HCT116 (cell line): ENCODE results near the gene KHDRBS1. TPM values are rescaled to one million over a fixed set of nuclear protein-coding genes. Genes with fewer than 3 reads are reported as not detected.
A peak's percentile ranks its signal among the peaks of the same experiment; 100 is the strongest.

Experiments used
- ATAC-seq: fragments of 200-7000 bp; cut with Tn5 transposase; 2 replicates; pipeline ENCODE4 v1.9.1; 2020; ENCODE audit warnings: mild to moderate bottlenecking, moderate library complexity
- BruUV-seq: library from RNA; stranded (reverse); fragments of 400-500 nt; replicated peaks from 2 replicates; lab custom pipeline; 2021; lab: Mats Ljungman, UMichigan
- CTCF ChIA-PET: fragments of 300-600 bp; sonication (Branson Sonifier 250); formaldehyde crosslinking; loops from one replicate; lab custom pipeline; 2021; ENCODE audit warnings: antibody characterized with exemption; lab: Charles Lee
- POLR2A ChIA-PET: fragments of 300-600, 350-600 bp; sonication (Branson Sonifier 250); formaldehyde crosslinking; loops from one replicate; lab custom pipeline; 2021; ENCODE audit warnings: antibody characterized with exemption; lab: Charles Lee
- RAD21 ChIA-PET, 2 experiments: fragments of 300-600 bp; sonication (Branson Sonifier 250); formaldehyde crosslinking; loops; one replicate each; lab custom pipeline; 2023; ENCODE audit warnings: low total read pairs in 2 of 2; ENCODE audit not compliant: uncharacterized antibody in 2 of 2, unreplicated experiment in 2 of 2, low non-redundant PET in 1 of 2; lab: Charles Lee
- DNase-seq: peaks from one replicate; pipeline ENCODE4 v3.0.0-alpha.2; 2010; ENCODE audit warnings: low read depth, low spot score
- H2AFZ ChIP-seq: fragments of 200-600 bp; shearing (Covaris generic), sonication (generic); 2 replicates; pipeline ENCODE4 v1.6.1; 2017; ENCODE audit warnings: low read depth, mixed run types, mixed read lengths, antibody characterized with exemption, low read length; ENCODE audit not compliant: poor library complexity, severe bottlenecking
- H3K27ac ChIP-seq: 2 replicates; pipeline ENCODE4 v1.5.1; 2012; ENCODE audit warnings: low read depth, low read length
- H3K27me3 ChIP-seq: fragments of 200-600 bp; sonication (generic); 2 replicates; pipeline ENCODE4 v1.6.1; 2016; ENCODE audit warnings: mixed run types, low read length, mixed read lengths; ENCODE audit not compliant: insufficient read depth
- H3K36me3 ChIP-seq, 2 experiments: fragments of 200-500 bp in 1 of 2; fragments of 200-600 bp in 1 of 2; sonication (Bioruptor generic) in 1 of 2; sonication (generic) in 1 of 2; 2 replicates each; pipeline versions ENCODE4 v1.5.1 to v1.6.1; 2014 to 2016; ENCODE audit warnings: low read length in 2 of 2, inconsistent platforms in 1 of 2, mixed read lengths in 1 of 2, mixed run types in 1 of 2; ENCODE audit not compliant: insufficient read depth in 2 of 2, control insufficient read depth in 1 of 2
- H3K4me1 ChIP-seq, 2 experiments: fragments of 200-600 bp in 1 of 2; sonication (generic) in 1 of 2; 2 replicates each; pipeline versions ENCODE4 v1.5.1 to v1.6.1; 2012 to 2017; ENCODE audit warnings: low read length in 2 of 2, inconsistent platforms in 1 of 2, mild to moderate bottlenecking in 1 of 2, mixed read lengths in 1 of 2, mixed run types in 1 of 2, moderate library complexity in 1 of 2; ENCODE audit not compliant: insufficient read depth in 2 of 2, control insufficient read depth in 1 of 2
- H3K4me2 ChIP-seq: fragments of 200-600 bp; sonication (generic); 2 replicates; pipeline ENCODE4 v1.6.1; 2017; ENCODE audit warnings: mixed run types, low read length, mixed read lengths
- H3K4me3 ChIP-seq, 2 experiments: fragments of 200-600 bp in 1 of 2; sonication (generic) in 1 of 2; replicated peaks in 1 of 2; 2 replicates each; pipeline ENCODE4 v1.5.1; 2011 to 2016; ENCODE audit warnings: low read length in 2 of 2, control low read depth in 1 of 2, low read depth in 1 of 2, mild to moderate bottlenecking in 1 of 2, mixed read lengths in 1 of 2, mixed run types in 1 of 2
- H3K79me2 ChIP-seq: fragments of 200-600 bp; sonication (generic); 2 replicates; pipeline ENCODE4 v1.6.1; 2017; ENCODE audit warnings: mild to moderate bottlenecking, mixed run types, low read length, moderate library complexity, mixed read lengths; ENCODE audit not compliant: insufficient read depth
- H3K9ac ChIP-seq: fragments of 200-600 bp; sonication (generic); 2 replicates; pipeline ENCODE4 v1.6.1; 2016; ENCODE audit warnings: low read length, mixed read lengths
- H3K9me2 ChIP-seq: fragments of 200-600 bp; sonication (generic), shearing (Covaris generic); 2 replicates; pipeline ENCODE4 v1.6.1; 2017; ENCODE audit warnings: mixed run types, mild to moderate bottlenecking, moderate library complexity; ENCODE audit not compliant: insufficient read depth
- H3K9me3 ChIP-seq, 2 experiments: fragments of 200-500 bp in 1 of 2; fragments of 200-600 bp in 1 of 2; sonication (Bioruptor generic) in 1 of 2; sonication (generic) in 1 of 2; 2 replicates each; pipeline ENCODE4 v1.6.1; 2014 to 2017; ENCODE audit warnings: low read length in 2 of 2, mixed read lengths in 2 of 2, inconsistent platforms in 1 of 2, low read depth in 1 of 2, mild to moderate bottlenecking in 1 of 2, mixed run types in 1 of 2, moderate library complexity in 1 of 2; ENCODE audit not compliant: control insufficient read depth in 1 of 2, insufficient read depth in 1 of 2
- H4K20me1 ChIP-seq: fragments of 200-600 bp; sonication (generic), shearing (Covaris generic); 2 replicates; pipeline ENCODE4 v1.6.1; 2017; ENCODE audit warnings: mixed run types, mild to moderate bottlenecking, moderate library complexity; ENCODE audit not compliant: insufficient read depth
- ATF3 ChIP-seq: IDR thresholded peaks from 2 replicates; pipeline ENCODE4 v1.6.1; 2012
- CBX3 ChIP-seq: IDR thresholded peaks from 2 replicates; pipeline ENCODE4 v1.6.1; 2012; ENCODE audit warnings: low read depth
- CTCF ChIP-seq, 3 experiments: fragments of 200-600 bp in 1 of 3; sonication (generic) in 1 of 3; IDR thresholded peaks in 2 of 3; conservative IDR thresholded peaks in 1 of 3; 2 replicates each; pipeline ENCODE4 v1.5.1; 2012 to 2017; ENCODE audit warnings: low read depth in 2 of 3, low read length in 2 of 3, antibody characterized with exemption in 1 of 3, borderline replicate concordance in 1 of 3, control low read depth in 1 of 3, mild to moderate bottlenecking in 1 of 3, mixed read lengths in 1 of 3, mixed run types in 1 of 3, moderate library complexity in 1 of 3; ENCODE audit not compliant: insufficient read depth in 1 of 3
- ELF1 ChIP-seq: IDR thresholded peaks from 2 replicates; pipeline ENCODE4 v1.6.1; 2012; ENCODE audit warnings: low read depth, borderline replicate concordance
- EZH2 ChIP-seq: fragments of 200-600 bp; sonication (generic); IDR thresholded peaks from 2 replicates; pipeline ENCODE4 v1.6.1; 2017; ENCODE audit warnings: antibody characterized with exemption, mixed run types
- EZH2phosphoT487 ChIP-seq: fragments of 200-600 bp; IDR thresholded peaks from 2 replicates; pipeline ENCODE4 v1.6.1; 2018; ENCODE audit warnings: antibody characterized with exemption, borderline replicate concordance
- FOSL1 ChIP-seq: IDR thresholded peaks from 2 replicates; pipeline ENCODE4 v1.6.1; 2012; ENCODE audit warnings: low read depth
- JUND ChIP-seq: IDR thresholded peaks from 2 replicates; pipeline ENCODE4 v1.6.1; 2012
- MAX ChIP-seq: IDR thresholded peaks from 2 replicates; pipeline ENCODE4 v1.6.1; 2012
- POLR2A ChIP-seq: IDR thresholded peaks from 2 replicates; pipeline ENCODE4 v1.7.0; 2011; ENCODE audit warnings: borderline replicate concordance; ENCODE audit not compliant: insufficient read depth, insufficient read length; ENCODE audit errors: extremely low read depth
- POLR2AphosphoS5 ChIP-seq: IDR thresholded peaks from 2 replicates; pipeline ENCODE4 v1.6.1; 2011; ENCODE audit warnings: mild to moderate bottlenecking, low read depth, low read length, moderate library complexity
- RAD21 ChIP-seq: IDR thresholded peaks from 2 replicates; pipeline ENCODE4 v1.6.1; 2012; ENCODE audit warnings: low read depth, mild to moderate bottlenecking
- REST ChIP-seq: IDR thresholded peaks from 2 replicates; pipeline ENCODE4 v1.6.1; 2012; ENCODE audit warnings: low read depth
- SIN3A ChIP-seq: IDR thresholded peaks from 2 replicates; pipeline ENCODE4 v1.6.1; 2012; ENCODE audit warnings: low read depth
- SRF ChIP-seq: IDR thresholded peaks from 2 replicates; pipeline ENCODE4 v1.6.1; 2012; ENCODE audit warnings: low read depth
- TCF7L2 ChIP-seq: IDR thresholded peaks from 2 replicates; pipeline ENCODE4 v1.7.0; 2011; ENCODE audit warnings: borderline replicate concordance, inconsistent platforms; ENCODE audit not compliant: insufficient read depth, insufficient read length; ENCODE audit errors: extremely low read depth
- YY1 ChIP-seq: IDR thresholded peaks from 2 replicates; pipeline ENCODE4 v1.6.1; 2011; ENCODE audit warnings: low read length, low read depth, moderate library complexity, mild to moderate bottlenecking; ENCODE audit not compliant: insufficient replicate concordance; ENCODE audit errors: extremely low read depth
- ZBTB33 ChIP-seq: IDR thresholded peaks from 2 replicates; pipeline ENCODE4 v1.6.1; 2011; ENCODE audit warnings: mild to moderate bottlenecking, low read length, moderate library complexity; ENCODE audit not compliant: insufficient replicate concordance; ENCODE audit errors: extremely low read depth
- ZFX ChIP-seq: fragments of 450-650 bp; IDR thresholded peaks from 2 replicates; pipeline ENCODE4 v1.6.1; 2017
- ZNF274 ChIP-seq: fragments of 200-500 bp; sonication (Bioruptor generic); IDR thresholded peaks from 2 replicates; pipeline ENCODE4 v1.6.1; 2014; ENCODE audit warnings: mild to moderate bottlenecking, low read depth, low read length, inconsistent platforms
- intact Hi-C: fragments of 100-400 bp; cut with micrococcal nuclease; formaldehyde crosslinking; loops from 2 replicates; pipeline ENCODE4 v1.10.0; 2022
- total RNA-seq: library from RNA; stranded (reverse); gene quantifications from one replicate; pipeline ENCODE4 v1.2.1, GENCODE V29; 2021; ENCODE audit not compliant: unreplicated experiment

KHDRBS1 gene
- total RNA-seq, 1 experiment from 2014 or later: 215 TPM

GRCh38 chr1:32063261-32063681 is 49.6 kb downstream of the KHDRBS1 start:
- POLR2A ChIA-PET: interaction anchor here (0.7 to 2.5 kb wide), 3 partner anchors 50 to 116 kb away, joined by 3 to 8 read pairs (median 4); partner anchors contain the start of genes KHDRBS1 and TXLNA
- peak; percentile 61 for ATAC-seq
- TF ChIP-seq ZBTB33 (no peak), JUND (no peak), SRF (no peak), RAD21 (peak; percentile 86), ZFX (no peak), POLR2A (no peak), EZH2 (no peak), FOSL1 (no peak), EZH2phosphoT487 (no peak), CTCF (IDR thresholded peaks at IDR 0.05 in 2 of 3, conservative IDR thresholded peaks at IDR 0.05 in 1 of 3; ENCODE audit: borderline replicate concordance in 1 of 3, insufficient read depth in 1 of 3, low read depth in 2 of 3, low read length in 2 of 3) (peak; percentile 41 to 65 (median 59); a peak in 5 of 6 replicates), ZNF274 (no peak), POLR2AphosphoS5 (peak; percentile 33; the same call in 1 of the 2 replicates), CBX3 (no peak), REST (no peak), SIN3A (no peak), ELF1 (no peak), MAX (no peak), YY1 (no peak), ATF3 (no peak), TCF7L2 (no peak)

More at GRCh38 chr1:32063261-32063681, 49.6 kb downstream of the KHDRBS1 start:
- H3K4me1 ChIP-seq: peaks cover 31 to 33% of the 10 kb centered on the region in 2 experiments
- intact Hi-C loops: loop anchor here (1.0 to 10.0 kb wide), 2 partner anchors 86 to 248 kb away; partner anchors contain the start of gene SPOCD1
- H3K27me3 ChIP-seq: no peaks in the 10 kb centered on the region
- no peak overlapping the region for H3K4me3 ChIP-seq
- H4K20me1 ChIP-seq: no peaks in the 10 kb centered on the region
- H3K36me3 ChIP-seq: peaks cover 22 to 29% of the 10 kb centered on the region in 2 experiments
- H3K9me3 ChIP-seq: no peaks in the 10 kb centered on the region
- H3K4me2 ChIP-seq: no peak overlapping the region
- peak; percentile 32 for DNase-seq
- RAD21 ChIA-PET: interaction anchor here (0.6 to 1.6 kb wide), 7 partner anchors 19 to 274 kb away, joined by 3 to 7 read pairs (median 4); no protein-coding TSS in a partner anchor
- no peaks in the 10 kb centered on the region for H3K9me2 ChIP-seq
- no peak overlapping the region for H2AFZ ChIP-seq
- H3K79me2 ChIP-seq: no peaks in the 10 kb centered on the region
- H3K9ac ChIP-seq: no peak overlapping the region
- H3K27ac ChIP-seq: peak overlapping the region; percentile 57
- CTCF ChIA-PET: interaction anchor here (0.6 to 1.8 kb wide), 17 partner anchors 9 to 399 kb away, joined by 3 to 17 read pairs (median 3); partner anchors contain the start of genes KHDRBS1 and TMEM39B
- no TSS peak for BruUV-seq
